A673 (cell line): ENCODE measurements around the gene PDE6C. TPM values are rescaled to one million over a fixed set of nuclear protein-coding genes. Genes with fewer than 3 reads are reported as not detected.

Experiments
- BruUV-seq: library from RNA; stranded (reverse); fragments of 400-500 nt; replicated peaks from 2 replicates; lab custom pipeline; 2021; lab: Mats Ljungman, UMichigan
- CTCF ChIA-PET: fragments of 300-600 bp; sonication (Branson Sonifier 250); formaldehyde crosslinking; loops from one replicate; lab custom pipeline; 2022; ENCODE audit warnings: antibody characterized with exemption; lab: Charles Lee
- POLR2A ChIA-PET: fragments of 300-600 bp; sonication (Branson Sonifier 250); formaldehyde crosslinking; loops from one replicate; lab custom pipeline; 2022; ENCODE audit warnings: antibody characterized with exemption; ENCODE audit not compliant: low non-redundant PET; lab: Charles Lee
- DNase-seq: peaks from one replicate; pipeline ENCODE4 v3.0.0-alpha.2; 2015; ENCODE audit warnings: low spot score
- H3K27ac ChIP-seq: fragments of 200-600 bp; sonication (generic); 2 replicates; pipeline ENCODE4 v1.5.1; 2016; ENCODE audit warnings: mixed run types, low read depth, mild to moderate bottlenecking, mixed read lengths, antibody characterized with exemption, low read length; ENCODE audit not compliant: poor library complexity, severe bottlenecking
- H3K27me3 ChIP-seq: fragments of 200-600 bp; sonication (generic); replicated peaks from 2 replicates; pipeline ENCODE4 v1.6.1; 2017; ENCODE audit warnings: mixed run types, low read depth, mild to moderate bottlenecking, mixed read lengths, antibody characterized with exemption, low read length; ENCODE audit not compliant: insufficient read depth, poor library complexity
- H3K36me3 ChIP-seq: fragments of 200-600 bp; sonication (generic); 2 replicates; pipeline ENCODE4 v1.6.1; 2016; ENCODE audit warnings: mixed run types, mild to moderate bottlenecking, mixed read lengths, antibody characterized with exemption, low read length; ENCODE audit not compliant: insufficient read depth, poor library complexity, severe bottlenecking
- H3K4me1 ChIP-seq: fragments of 200-600 bp; sonication (generic); 2 replicates; pipeline ENCODE4 v1.6.1; 2017; ENCODE audit warnings: mixed run types, mild to moderate bottlenecking, mixed read lengths, antibody characterized with exemption, low read length; ENCODE audit not compliant: insufficient read depth, poor library complexity, severe bottlenecking
- H3K4me3 ChIP-seq: fragments of 200-600 bp; sonication (generic); 2 replicates; pipeline ENCODE4 v1.5.1; 2016; ENCODE audit warnings: low read depth, mixed run types, mild to moderate bottlenecking, mixed read lengths, low read length; ENCODE audit not compliant: poor library complexity, severe bottlenecking
- H3K9me3 ChIP-seq: fragments of 200-600 bp; sonication (generic); 2 replicates; pipeline ENCODE4 v1.6.1; 2016; ENCODE audit warnings: mixed run types, low read depth, mild to moderate bottlenecking, mixed read lengths, antibody characterized with exemption, low read length; ENCODE audit not compliant: poor library complexity, severe bottlenecking
- CTCF ChIP-seq: fragments of 300-800, 200-600 bp; sonication (generic); conservative IDR thresholded peaks from 2 replicates; pipeline ENCODE4 v1.5.1; 2017; ENCODE audit warnings: low read depth, mild to moderate bottlenecking, antibody characterized with exemption, low read length, moderate library complexity, mixed read lengths
- EZH2 ChIP-seq: fragments of 200-600 bp; sonication (generic); IDR thresholded peaks from 2 replicates; pipeline ENCODE4 v1.6.1; 2017; ENCODE audit warnings: borderline replicate concordance, low read depth, mild to moderate bottlenecking, mixed read lengths, antibody characterized with exemption, low read length; ENCODE audit not compliant: poor library complexity, severe bottlenecking
- intact Hi-C: fragments of 100-400 bp; cut with micrococcal nuclease; formaldehyde crosslinking; loops from one replicate; pipeline ENCODE4 v1.10.0; 2022; ENCODE audit not compliant: unreplicated experiment
- total RNA-seq: library from RNA; stranded (reverse); gene quantifications from 2 replicates; pipeline ENCODE4 v1.2.3, GENCODE V29; 2021

PDE6C gene
- total RNA-seq, 1 experiment from 2014 or later: not detected

- H3K4me3 ChIP-seq: no peak overlapping the region
- BruUV-seq: no TSS peak
- intact Hi-C loops: no loop called here
- H3K27ac ChIP-seq: no peak overlapping the region
- POLR2A ChIA-PET: no interaction called here
- H3K4me1 ChIP-seq: no peaks in the 10 kb centered on the region
- H3K36me3 ChIP-seq: no peaks in the 10 kb centered on the region
- no peak for DNase-seq
- TF ChIP-seq CTCF (no peak), EZH2 (no peak)
- H3K27me3 ChIP-seq: peaks cover 4% of the 10 kb centered on the region
- no peaks in the 10 kb centered on the region for H3K9me3 ChIP-seq
- CTCF ChIA-PET: no interaction called here
Measured at GRCh38 chr10:93613126-93613525, 789 bp downstream of the PDE6C start.

- intact Hi-C loops: no loop called here
- Histone ChIP-seq H3K4me1 (no peaks in the 10 kb centered on the region), H3K36me3 (no peaks in the 10 kb centered on the region), H3K27ac (no peak overlapping the region), H3K4me3 (no peak overlapping the region), H3K27me3 (peaks cover 4% of the 10 kb centered on the region), H3K9me3 (no peaks in the 10 kb centered on the region)
- BruUV-seq: no TSS peak
- ChIA-PET POLR2A (no interaction called here), CTCF (no interaction called here)
- TF ChIP-seq CTCF: no peak
- TF ChIP-seq EZH2: no peak
- no peak for DNase-seq
Measured at GRCh38 chr10:93614101-93614825, 1.9 kb downstream of the PDE6C start.

- ChIA-PET CTCF (no interaction called here), POLR2A (no interaction called here)
- BruUV-seq: no TSS peak
- no peak for DNase-seq
- H3K27me3 ChIP-seq: peaks cover 7% of the 10 kb centered on the region
- intact Hi-C loops: no loop called here
- no peaks in the 10 kb centered on the region for H3K9me3 ChIP-seq
- H3K4me1 ChIP-seq: no peaks in the 10 kb centered on the region
- no peaks in the 10 kb centered on the region for H3K36me3 ChIP-seq
- no peak overlapping the region for H3K27ac ChIP-seq
- TF ChIP-seq EZH2 (no peak), CTCF (no peak)
- no peak overlapping the region for H3K4me3 ChIP-seq
Measured at GRCh38 chr10:93615576-93616235, 3.4 kb downstream of the PDE6C start.
